Activated CD8-positive, alpha-beta memory T cell treated with anti-CD3 and anti-CD28 coated beads, Interleukin-2, amount 50 U/mL, for 4 hours (primary cell): ENCODE measurements around the gene ANO8.

ENCODE experiments used
- DNase-seq: peaks from one replicate; pipeline ENCODE4 v3.0.0-alpha.2; 2020

Gene ANO8

GRCh38 chr19:17347361-17347760 lies 12.7 kb upstream of the ANO8 start:
- DNase-seq, result no peak

DNA sequence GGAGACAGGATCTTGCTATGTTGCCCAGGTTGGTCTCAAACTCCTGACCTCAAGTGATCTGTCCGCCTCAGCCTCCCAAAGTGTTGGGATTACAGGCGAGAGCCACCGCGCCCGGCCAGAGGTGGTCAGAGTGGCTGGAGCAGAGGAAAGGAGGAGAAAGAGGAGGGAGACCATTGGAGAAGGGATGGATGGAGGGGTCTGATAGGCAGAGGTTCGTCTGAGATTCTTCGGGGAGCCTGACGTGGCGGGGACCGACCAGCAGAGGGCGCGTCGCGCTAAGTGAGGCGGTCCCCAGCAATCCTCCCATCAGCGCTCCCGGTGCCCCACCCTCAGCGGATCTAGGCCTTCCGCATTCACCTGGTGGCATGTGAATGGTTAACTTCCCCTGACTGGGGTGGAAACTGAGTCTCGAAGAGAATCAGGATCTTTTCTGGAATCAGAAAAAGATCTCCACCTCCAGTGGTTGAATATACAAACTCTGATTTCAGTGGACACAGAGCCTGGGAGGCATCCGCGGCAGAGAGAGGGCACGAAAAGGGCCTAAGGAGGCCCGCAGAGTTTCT lies 11.5 kb upstream of the ANO8 start:
- peak; percentile 79 for DNase-seq

DNA sequence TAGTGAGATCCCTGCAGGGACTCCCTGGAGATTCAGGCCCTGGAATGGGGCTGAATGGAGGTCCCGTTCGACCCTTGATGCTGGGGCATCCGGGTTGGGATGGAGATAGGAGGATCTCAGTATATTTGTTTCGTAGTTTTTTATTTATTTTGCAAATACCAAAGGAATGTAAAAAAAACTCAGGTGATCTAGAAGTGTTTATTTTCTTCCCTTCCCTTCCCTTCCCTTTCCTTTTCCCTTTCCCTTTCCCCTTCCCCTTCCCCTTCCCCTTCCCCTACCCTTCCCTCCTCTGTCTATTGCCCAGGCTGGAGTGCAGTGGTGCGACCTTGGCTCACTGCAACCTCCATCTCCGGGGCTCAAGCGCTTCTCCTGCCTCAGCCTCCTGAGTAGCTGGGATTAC lies 7.2 kb upstream of the ANO8 start:
- DNase-seq, result no peak

- no peak for DNase-seq
Observed at GRCh38 chr19:17341386-17341785, 6.7 kb upstream of the ANO8 start.

GRCh38 chr19:17340871-17341357 lies 6.3 kb upstream of the ANO8 start:
- no peak for DNase-seq

DNA sequence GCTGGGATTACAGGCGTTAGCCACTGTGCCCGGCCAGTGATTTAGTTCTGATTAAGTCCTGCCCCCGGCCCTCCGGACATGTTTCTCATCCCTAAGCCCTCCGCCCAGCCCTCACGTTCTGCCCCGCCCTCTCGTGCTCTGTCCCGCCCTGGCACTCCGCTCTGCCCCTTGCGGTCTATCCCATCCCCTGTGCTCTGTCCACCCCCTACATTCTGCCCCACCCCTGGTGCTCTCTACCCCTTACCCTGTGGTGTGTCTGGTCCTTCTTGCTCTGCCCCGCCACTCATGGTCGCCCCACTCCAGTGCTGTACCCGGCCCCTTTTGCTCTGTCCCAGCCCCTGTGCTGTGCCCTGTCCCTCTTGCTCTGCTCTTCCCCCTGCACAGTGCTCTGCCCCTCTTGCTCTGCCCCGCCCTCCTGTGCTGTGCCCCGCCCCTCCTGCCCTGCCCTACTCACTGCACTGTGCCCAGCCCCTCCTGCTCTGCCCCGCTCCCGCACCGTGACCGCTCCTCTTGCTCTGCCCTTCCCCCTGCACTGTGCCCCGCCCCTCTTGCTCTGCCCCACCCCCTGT lies 5.7 kb upstream of the ANO8 start:
- no peak for DNase-seq

DNA sequence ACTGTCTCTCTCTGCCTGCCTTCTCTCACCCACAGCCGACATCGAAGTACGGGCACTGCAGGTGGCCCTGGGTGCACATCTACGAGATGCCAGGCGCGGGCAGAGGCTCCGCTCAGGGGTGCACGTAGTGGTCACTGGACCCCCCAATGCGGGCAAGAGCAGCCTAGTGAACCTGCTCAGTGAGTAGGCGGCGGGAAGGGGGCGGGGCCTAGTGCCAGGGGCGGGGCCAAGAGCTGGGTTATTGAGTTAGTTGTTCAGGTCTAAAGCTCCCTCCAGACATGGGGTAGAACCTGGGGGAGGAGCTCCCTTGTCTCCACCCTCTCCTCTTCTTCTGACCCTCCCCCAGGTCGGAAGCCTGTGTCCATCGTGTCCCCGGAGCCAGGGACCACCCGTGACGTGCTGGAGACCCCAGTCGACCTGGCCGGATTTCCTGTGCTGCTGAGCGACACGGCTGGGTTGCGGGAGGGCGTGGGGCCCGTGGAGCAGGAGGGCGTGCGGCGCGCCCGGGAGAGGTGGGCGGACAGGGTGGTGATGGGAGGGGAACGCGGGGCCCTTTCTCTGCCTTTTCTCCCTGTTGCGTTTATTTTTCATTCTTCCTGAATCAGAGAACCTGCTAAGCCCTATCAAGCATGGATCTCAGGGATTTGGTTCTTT lies 4.6 kb upstream of the ANO8 start:
- DNase-seq, result no peak

GRCh38 chr19:17338433-17339078 lies 3.9 kb upstream of the ANO8 start:
- no peak for DNase-seq

DNA sequence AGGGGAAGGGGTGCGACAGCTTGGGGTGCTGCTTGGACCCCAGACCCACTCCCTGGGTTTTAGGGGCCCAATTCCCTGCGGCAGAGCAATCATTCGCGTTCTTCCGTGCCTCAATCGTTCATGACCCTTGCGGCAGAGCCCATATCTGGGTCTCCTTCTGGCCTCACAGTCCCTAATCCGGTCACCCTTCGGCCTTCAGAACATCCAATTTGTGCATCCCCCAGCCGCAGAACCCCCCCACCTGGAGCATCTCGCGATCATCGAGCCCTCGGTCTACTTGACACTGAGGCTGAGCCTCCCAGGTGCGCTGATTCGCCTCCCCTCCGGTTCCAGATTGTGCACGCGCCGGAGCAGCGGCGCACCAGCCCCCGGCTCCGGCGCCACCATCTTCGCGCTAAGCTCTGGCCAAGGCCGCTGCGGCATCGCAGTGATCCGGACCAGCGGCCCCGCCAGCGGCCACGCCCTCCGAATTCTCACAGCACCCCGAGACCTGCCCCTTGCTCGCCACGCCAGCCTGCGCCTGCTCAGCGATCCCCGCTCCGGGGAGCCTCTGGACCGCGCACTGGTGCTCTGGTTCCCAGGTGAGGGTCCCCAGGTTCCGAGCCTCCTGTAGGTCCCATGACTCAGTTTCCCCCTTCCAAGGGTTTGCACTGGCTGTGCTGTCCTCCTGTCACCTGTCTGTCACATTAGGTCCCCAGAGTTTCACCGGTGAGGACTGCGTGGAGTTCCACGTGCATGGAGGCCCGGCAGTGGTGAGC lies 3.2 kb upstream of the ANO8 start:
- DNase-seq, result peak; percentile 38

- DNase-seq, result peak; percentile 96
Observed at GRCh38 chr19:17336872-17337674, 2.4 kb upstream of the ANO8 start, which contains the start of gene GTPBP3. GTPBP3 (plus strand) TSS chr19:17337553; CDS start chr19:17337612, 59 bp downstream.

DNA sequence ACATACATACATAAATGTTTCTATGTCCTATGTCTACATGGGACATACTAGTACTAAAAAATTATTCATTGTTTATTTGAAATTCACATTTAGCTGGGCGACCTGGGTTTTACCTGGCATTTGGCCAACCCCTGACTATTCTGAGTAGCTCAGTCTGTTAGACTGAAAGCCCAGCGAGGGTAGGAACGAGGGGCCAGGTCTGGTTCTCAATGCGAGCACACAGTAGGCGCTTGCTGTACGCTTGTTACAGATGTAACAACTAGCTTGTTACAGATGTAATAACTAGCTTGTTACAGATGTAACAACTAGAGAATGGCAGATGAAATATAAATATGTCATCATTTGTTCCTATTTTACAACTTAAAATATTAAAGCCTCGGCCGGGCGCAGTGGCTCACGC lies 920 bp upstream of the ANO8 start:
- no peak for DNase-seq

- DNase-seq, result peak; percentile 78
Observed at GRCh38 chr19:17333611-17334413, 843 bp downstream of the ANO8 start.

DNA sequence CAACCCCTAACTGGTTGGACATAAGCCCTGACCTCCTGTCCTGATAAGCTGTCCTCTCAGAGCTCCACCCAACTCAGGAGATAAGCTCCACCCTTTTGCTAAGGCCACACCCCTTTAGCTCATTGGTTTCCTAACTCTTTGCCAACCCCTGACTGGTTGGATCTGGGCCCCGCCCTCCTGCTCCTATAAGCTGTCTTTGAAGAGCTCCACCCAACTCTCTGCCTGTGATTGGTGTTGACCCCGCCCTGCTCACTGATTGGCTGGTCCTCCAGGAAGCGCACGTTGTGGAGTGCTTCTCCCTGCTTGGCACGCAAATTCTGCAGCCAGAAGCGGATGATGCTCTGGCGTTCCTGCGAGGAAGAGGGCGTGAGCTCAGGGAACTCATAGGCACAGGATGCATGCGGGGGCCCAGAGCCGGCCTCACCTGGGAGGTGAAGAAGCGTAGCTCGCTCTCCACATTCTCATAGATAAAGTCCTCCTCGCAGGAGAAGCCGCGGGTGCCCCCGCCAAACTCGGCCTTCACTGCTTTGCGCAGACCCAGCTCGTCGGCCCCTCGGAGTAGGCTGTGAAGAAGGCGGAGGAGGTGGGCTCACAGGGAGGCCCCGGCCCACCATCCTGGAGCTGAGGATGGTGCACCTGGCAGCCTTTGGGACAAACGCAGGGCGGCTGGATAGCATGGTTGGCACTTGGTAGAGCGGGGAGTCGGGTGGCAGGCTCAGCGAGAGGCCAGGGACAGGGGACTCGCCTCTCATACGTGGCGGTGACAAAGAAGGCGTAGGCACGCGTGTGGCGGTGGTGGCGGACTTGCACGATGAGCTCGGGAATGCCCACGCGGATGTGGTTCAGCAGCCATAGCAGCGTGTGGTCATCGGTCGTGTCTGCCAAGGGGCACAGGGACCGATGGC lies 1.7 kb downstream of the ANO8 start:
- no peak for DNase-seq

DNA sequence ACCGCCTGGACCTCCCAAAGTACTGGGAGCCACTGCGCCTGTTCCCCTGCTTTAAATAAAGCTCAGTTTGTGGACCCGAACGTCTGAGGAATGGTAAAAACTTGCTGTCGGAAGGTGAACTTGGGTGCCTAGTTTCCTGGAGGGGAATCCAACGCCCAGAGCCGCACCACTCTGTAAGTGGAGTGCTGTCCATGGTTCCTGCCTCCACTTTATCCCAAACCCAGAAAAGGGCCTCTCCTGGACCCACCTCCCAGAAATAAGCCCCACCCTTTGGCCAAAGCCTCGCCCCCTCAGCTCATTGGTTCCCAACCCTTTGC lies 2.3 kb downstream of the ANO8 start:
- DNase-seq, result no peak

DNA sequence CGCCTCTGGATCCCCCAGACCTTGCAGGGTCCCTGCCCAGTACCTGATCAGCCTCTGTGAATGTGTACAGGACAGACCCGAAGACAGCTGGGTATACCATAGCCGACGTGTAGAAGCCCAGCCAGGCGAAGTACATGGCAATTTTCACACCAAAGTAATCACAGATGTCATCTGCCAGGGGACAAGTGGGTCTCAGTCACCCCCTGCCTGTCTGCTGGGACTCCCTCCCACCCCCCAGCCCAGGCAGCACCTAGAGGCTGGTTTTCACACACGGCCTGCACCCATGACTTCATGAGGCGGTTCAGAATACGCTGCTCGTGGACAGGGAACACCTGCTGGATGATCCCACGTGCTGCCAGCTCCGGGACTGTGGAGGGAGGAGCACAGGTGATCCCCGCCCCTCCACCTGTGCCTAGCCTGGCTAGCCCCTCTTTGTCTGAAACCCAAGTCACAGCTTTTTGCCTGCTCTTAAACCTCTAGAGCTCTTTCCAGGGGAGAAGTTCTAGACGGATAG lies 3.6 kb downstream of the ANO8 start:
- no peak for DNase-seq

- no peak for DNase-seq
Observed at GRCh38 chr19:17330262-17331044, 4.2 kb downstream of the ANO8 start.

DNA sequence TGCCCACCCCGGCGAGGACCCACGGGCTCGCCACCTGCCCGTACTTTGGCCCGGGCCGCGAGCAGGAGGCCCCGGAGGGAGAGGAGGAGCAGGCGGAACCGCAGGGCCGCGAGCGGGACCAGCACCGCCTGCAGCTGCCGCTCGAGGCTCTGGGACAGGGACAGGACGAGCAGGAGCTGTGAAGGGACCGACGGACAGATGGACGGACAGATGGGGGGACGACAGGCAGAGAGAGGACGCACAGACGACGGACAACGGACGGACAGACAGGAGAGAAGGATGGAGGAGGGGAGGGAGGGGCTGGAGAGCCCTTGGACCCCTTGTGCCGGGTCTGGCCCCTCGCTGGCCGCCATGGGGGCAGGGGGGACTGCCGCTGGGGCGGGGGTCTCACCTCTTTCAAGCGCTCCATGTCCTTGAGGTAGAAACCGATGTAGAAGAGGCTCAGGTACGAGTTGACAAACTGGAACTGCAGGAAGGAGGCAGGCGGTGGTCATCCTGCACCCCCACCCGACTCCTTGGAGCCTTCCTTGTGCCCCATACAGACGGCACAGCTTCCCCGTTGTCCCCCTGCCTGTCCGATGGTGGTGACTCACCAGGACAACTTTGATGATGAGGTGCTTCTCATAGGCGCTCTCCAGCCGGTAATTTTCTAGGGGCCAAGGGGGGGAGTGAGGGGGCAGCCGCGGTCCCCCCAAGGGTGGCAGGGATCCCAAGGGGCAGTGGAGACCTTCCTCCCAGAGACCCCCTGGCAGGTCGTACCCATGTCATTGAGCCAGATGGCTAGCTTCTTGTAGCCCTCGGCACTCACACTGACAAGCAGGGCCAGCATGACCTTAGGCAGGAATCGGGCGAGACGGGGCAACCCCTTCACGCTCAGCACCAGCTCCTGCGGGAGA lies 5.0 kb downstream of the ANO8 start:
- DNase-seq, result no peak
